Prostate gland (tissue), 2 donors: ENCODE data around the gene SPATA4.

Source experiments
- POLR2A ChIP-seq: fragments of 450-650 bp; IDR thresholded peaks from one replicate; pipeline ENCODE4 v1.6.1; 2016; ENCODE audit warnings: antibody characterized with exemption, mild to moderate bottlenecking
- TF ChIP-seq, protein P1 (sequence below), 4 experiments: fragments of 200-600 bp in 2 of 4; fragments of 450-650 bp in 2 of 4; sonication (generic) in 2 of 4; IDR thresholded peaks; 1 replicate in 3 of 4; 2 replicates in 1 of 4; pipeline ENCODE4 v1.5.1; 2016 to 2019; ENCODE audit warnings: antibody characterized with exemption in 4 of 4, mild to moderate bottlenecking in 2 of 4, moderate library complexity in 2 of 4

DNA sequence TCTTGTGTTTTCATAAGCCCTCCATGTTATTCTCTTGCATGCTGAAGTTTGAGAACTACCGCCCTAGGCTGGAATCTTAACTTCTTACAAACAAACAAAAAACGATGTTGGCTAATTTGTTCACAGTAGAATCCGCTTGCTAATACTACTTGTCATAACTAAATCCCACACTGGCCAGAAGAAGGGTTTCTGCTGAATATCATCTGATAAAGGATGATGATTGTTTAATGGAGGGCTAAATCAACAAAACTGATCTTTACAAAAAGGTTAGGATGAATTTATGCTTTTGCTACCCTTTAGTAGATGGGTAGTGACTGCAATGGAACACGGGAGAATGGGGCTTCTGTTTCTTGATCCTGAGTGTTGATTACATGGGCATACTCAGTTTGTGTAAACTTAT is 42.3 kb downstream of the SPATA4 start:
- no peak for TF ChIP-seq POLR2A
- TF ChIP-seq, protein P1, sequence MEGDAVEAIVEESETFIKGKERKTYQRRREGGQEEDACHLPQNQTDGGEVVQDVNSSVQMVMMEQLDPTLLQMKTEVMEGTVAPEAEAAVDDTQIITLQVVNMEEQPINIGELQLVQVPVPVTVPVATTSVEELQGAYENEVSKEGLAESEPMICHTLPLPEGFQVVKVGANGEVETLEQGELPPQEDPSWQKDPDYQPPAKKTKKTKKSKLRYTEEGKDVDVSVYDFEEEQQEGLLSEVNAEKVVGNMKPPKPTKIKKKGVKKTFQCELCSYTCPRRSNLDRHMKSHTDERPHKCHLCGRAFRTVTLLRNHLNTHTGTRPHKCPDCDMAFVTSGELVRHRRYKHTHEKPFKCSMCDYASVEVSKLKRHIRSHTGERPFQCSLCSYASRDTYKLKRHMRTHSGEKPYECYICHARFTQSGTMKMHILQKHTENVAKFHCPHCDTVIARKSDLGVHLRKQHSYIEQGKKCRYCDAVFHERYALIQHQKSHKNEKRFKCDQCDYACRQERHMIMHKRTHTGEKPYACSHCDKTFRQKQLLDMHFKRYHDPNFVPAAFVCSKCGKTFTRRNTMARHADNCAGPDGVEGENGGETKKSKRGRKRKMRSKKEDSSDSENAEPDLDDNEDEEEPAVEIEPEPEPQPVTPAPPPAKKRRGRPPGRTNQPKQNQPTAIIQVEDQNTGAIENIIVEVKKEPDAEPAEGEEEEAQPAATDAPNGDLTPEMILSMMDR (IDR thresholded peaks at IDR 0.05): no peak
